ENCODE data around the gene TSC2. TPM values are rescaled to one million over a fixed set of nuclear protein-coding genes. Genes with fewer than 3 reads are reported as not detected.

TSC2 gene
- total and polyA plus RNA-seq, 9 of the 15 experiments (the other 6 are each of a cell fraction or from before 2014, with no cell fraction given) = 1.3 to 68.1 (median 16.6) TPM

DNA sequence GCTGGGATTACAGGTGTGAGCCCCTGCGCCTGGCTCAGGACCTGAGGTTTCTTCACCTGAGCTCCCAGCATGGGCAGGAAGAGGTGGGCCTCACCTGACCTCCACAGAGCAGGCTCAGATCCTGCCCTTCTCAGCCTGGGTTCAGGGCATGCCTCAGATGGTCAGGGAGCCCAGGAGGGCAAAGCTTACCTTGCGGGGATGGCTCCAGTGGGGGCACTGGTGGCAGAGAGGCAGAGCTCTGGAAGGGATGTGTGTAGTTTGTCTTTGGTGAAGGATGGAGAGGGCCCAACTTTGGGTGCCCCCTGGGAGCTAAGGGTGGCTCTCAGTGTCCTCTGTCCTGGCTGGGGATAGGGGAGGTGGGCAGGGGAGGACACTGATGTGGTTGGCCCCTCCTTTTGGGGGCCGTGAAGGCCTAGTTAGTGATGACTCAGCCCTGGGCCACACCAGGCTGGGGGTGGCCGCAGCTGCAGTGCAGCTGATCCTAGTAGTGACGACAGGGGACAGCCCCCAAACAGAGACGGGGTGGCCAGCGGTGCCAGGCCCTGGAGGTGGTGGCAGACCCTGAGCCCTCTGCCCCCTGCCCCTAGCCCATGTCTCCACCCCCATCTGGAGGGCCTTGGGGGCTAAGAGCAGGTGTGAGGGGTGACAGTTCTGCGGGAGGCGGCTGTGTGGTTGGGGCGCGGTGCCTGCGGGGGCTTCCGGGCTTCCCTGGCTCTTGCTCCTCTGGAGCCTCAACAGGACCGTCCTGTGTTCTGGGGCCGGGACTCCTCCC is 15.3 kb upstream of the TSC2 start (continued):
- TF ChIP-seq, protein P1, sequence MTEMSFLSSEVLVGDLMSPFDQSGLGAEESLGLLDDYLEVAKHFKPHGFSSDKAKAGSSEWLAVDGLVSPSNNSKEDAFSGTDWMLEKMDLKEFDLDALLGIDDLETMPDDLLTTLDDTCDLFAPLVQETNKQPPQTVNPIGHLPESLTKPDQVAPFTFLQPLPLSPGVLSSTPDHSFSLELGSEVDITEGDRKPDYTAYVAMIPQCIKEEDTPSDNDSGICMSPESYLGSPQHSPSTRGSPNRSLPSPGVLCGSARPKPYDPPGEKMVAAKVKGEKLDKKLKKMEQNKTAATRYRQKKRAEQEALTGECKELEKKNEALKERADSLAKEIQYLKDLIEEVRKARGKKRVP (CRISPR knock-in tag; IDR thresholded peaks at IDR 0.05) = no peak
- TF ChIP-seq CREM (IDR thresholded peaks at IDR 0.05; ENCODE audit: low read depth) (peak; percentile 24; the same call in 1 of the 2 replicates), ZNF699 (CRISPR knock-in tag; IDR thresholded peaks at IDR 0.05; ENCODE audit: insufficient replicate concordance) (no peak), IFI16 (CRISPR knock-in tag; IDR thresholded peaks at IDR 0.05) (no peak), ZNF124 (CRISPR knock-in tag; IDR thresholded peaks at IDR 0.05) (no peak), ZNF561 (CRISPR knock-in tag; conservative IDR thresholded peaks at IDR 0.05) (no peak), ETV1 (tag; conservative IDR thresholded peaks at IDR 0.05; ENCODE audit: low read depth) (no peak), SP2 (IDR thresholded peaks at IDR 0.05; ENCODE audit: extremely low read depth, low read depth, low read length, poor library complexity, severe bottlenecking) (no peak), ZNF445 (CRISPR knock-in tag; IDR thresholded peaks at IDR 0.05; ENCODE audit: low read depth) (no peak), RBM14 (IDR thresholded peaks at IDR 0.05; ENCODE audit: borderline replicate concordance, insufficient read depth, low read depth, low read length) (no peak), ZFP36 (IDR thresholded peaks at IDR 0.05; ENCODE audit: low read depth, low read length, partially characterized antibody) (no peak), SMAD4 (CRISPR knock-in tag; conservative IDR thresholded peaks at IDR 0.05) (no peak), ZNF12 (CRISPR knock-in tag; IDR thresholded peaks at IDR 0.05) (no peak), ZBTB8A (IDR thresholded peaks at IDR 0.05; ENCODE audit: partially characterized antibody) (no peak), NELFE (IDR thresholded peaks at IDR 0.05; ENCODE audit: insufficient read depth, insufficient read length) (no peak)
- TF ChIP-seq, protein P2, sequence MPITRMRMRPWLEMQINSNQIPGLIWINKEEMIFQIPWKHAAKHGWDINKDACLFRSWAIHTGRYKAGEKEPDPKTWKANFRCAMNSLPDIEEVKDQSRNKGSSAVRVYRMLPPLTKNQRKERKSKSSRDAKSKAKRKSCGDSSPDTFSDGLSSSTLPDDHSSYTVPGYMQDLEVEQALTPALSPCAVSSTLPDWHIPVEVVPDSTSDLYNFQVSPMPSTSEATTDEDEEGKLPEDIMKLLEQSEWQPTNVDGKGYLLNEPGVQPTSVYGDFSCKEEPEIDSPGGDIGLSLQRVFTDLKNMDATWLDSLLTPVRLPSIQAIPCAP (CRISPR knock-in tag; IDR thresholded peaks at IDR 0.05; ENCODE audit: borderline replicate concordance) = no peak
- TF ChIP-seq, protein P3, sequence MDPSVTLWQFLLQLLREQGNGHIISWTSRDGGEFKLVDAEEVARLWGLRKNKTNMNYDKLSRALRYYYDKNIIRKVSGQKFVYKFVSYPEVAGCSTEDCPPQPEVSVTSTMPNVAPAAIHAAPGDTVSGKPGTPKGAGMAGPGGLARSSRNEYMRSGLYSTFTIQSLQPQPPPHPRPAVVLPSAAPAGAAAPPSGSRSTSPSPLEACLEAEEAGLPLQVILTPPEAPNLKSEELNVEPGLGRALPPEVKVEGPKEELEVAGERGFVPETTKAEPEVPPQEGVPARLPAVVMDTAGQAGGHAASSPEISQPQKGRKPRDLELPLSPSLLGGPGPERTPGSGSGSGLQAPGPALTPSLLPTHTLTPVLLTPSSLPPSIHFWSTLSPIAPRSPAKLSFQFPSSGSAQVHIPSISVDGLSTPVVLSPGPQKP (CRISPR knock-in tag; IDR thresholded peaks at IDR 0.05) = no peak
- TF ChIP-seq, protein P4, sequence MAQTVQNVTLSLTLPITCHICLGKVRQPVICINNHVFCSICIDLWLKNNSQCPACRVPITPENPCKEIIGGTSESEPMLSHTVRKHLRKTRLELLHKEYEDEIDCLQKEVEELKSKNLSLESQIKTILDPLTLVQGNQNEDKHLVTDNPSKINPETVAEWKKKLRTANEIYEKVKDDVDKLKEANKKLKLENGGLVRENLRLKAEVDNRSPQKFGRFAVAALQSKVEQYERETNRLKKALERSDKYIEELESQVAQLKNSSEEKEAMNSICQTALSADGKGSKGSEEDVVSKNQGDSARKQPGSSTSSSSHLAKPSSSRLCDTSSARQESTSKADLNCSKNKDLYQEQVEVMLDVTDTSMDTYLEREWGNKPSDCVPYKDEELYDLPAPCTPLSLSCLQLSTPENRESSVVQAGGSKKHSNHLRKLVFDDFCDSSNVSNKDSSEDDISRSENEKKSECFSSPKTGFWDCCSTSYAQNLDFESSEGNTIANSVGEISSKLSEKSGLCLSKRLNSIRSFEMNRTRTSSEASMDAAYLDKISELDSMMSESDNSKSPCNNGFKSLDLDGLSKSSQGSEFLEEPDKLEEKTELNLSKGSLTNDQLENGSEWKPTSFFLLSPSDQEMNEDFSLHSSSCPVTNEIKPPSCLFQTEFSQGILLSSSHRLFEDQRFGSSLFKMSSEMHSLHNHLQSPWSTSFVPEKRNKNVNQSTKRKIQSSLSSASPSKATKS (CRISPR knock-in tag; IDR thresholded peaks at IDR 0.05) = no peak
- TF ChIP-seq, protein P5, sequence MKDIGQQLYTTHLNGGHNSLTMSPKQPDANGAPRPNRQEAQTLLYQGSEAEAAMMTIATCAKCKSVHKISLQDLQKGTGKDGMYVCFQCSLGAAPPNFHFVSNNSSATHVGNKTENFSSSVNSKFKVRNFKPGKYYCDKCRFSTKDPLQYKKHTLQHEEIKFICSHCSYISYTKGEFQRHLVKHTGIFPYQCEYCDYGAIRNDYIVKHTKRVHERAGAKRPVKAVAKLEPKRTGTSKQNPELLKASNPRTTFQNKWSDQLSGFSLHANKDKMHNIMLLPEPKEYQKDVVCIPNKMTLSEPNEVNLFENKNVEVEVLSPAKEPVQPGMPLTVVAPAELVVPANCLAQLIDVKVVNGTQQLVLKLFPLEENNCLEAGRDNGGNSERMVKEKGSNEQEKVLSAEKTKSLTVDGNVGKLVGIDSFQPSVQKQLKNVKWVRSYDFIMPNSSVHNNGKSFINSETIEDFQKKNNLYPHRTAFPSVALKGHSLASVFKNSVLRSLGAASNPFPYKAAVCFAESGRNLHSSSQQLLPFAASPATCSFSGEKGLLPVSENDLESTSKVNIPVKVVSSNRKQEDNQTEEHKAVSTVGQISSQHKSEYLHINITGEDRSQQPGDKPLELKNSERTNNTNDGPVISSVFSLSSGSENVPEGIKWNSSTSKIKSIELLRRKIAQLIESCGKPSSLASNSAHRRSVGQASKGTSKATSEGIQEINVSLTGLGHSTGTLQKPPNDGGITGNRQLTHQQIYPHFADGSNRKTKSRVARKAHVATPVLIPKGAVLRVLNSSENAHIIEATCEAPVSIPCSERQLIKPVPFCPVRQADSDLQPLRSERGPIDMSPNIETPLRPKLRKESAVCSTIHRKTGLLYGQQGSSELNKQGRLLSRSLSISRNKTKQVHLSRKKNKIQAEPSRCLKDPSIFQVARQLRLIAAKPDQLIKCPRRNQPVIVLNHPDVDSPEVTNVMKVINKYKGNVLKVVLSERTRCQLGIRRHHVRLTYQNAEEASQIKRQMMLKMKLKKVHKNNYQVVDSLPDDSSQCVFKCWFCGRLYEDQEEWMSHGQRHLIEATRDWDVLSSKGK (CRISPR knock-in tag; IDR thresholded peaks at IDR 0.05) = no peak

Measured in K562 (cell line).